ENCODE measurements around the gene BBS5. TPM values are rescaled to one million over a fixed set of nuclear protein-coding genes. Genes with fewer than 3 reads are reported as not detected.

The BBS5 gene
- total RNA-seq, 1 experiment from 2014 or later, result 0.55 TPM

- Histone ChIP-seq H3K4me2 (ENCODE audit: insufficient read depth, insufficient read length, low read length) (no peak overlapping the region), H2AFZ (ENCODE audit: low read length) (peak overlapping the region; percentile 29), H3K9me3 (ENCODE audit: control insufficient read depth, low read depth, low read length) (no peaks in the 10 kb centered on the region), H3K23me2 (ENCODE audit: insufficient read length, low read depth, low read length, poor library complexity, severe bottlenecking) (no peaks in the 10 kb centered on the region), H4K20me1 (ENCODE audit: control insufficient read depth, insufficient read depth, insufficient read length) (no peaks in the 10 kb centered on the region), H3K27ac (ENCODE audit: insufficient read length, low read depth, low read length) (no peak overlapping the region), H2BK20ac (ENCODE audit: low read depth, low read length, poor library complexity, severe bottlenecking) (no peak overlapping the region), H2BK120ac (ENCODE audit: low read depth, low read length, poor library complexity, severe bottlenecking) (no peak overlapping the region), H3K79me1 (ENCODE audit: insufficient read depth, low read depth, low read length, poor library complexity, severe bottlenecking) (no peaks in the 10 kb centered on the region), H3K18ac (ENCODE audit: insufficient read length, low read depth, low read length) (no peak overlapping the region), H3K79me2 (ENCODE audit: insufficient read depth, low read length) (no peaks in the 10 kb centered on the region), H3K27me3 (ENCODE audit: insufficient read depth, low read length) (no peaks in the 10 kb centered on the region; the same call in 1 of the 2 replicates), H3K14ac (ENCODE audit: insufficient read depth, low read length) (no peak overlapping the region), H3K56ac (ENCODE audit: insufficient read length, low read depth, low read length) (no peak overlapping the region), H2BK5ac (ENCODE audit: insufficient read length, low read length) (no peak overlapping the region), H2BK15ac (ENCODE audit: low read depth, low read length) (no peak overlapping the region), H3K9ac (ENCODE audit: extremely low read depth, insufficient read length, low read length) (no peak overlapping the region), H3K4ac (ENCODE audit: low read depth, low read length) (no peak overlapping the region), H3K4me1 (ENCODE audit: insufficient read depth, low read length) (no peaks in the 10 kb centered on the region), H3T11ph (ENCODE audit: low read length) (no peak overlapping the region), H4K91ac (ENCODE audit: insufficient read length, low read depth, low read length) (no peak overlapping the region), H4K8ac (replicated peaks; ENCODE audit: insufficient read length, low read depth, low read length) (no peak overlapping the region), H2AK5ac (ENCODE audit: insufficient read length, low read length) (no peak overlapping the region), H4K5ac (ENCODE audit: insufficient read length, low read depth, low read length) (no peak overlapping the region), H2BK12ac (ENCODE audit: insufficient read length, low read depth, low read length) (no peak overlapping the region), H3K23ac (ENCODE audit: insufficient read length, low read depth, low read length) (no peak overlapping the region)
- no peak overlapping the region for H3K4me3 Mint-ChIP-seq
- no peaks in the 10 kb centered on the region for H3K27me3 Mint-ChIP-seq (ENCODE audit: low read depth)
- WGBS (ENCODE audit: extremely low coverage, insufficient read length, low lambda C conversion rate), result no CpG with 5 or more reads among the region's 4 CpGs
- H3K27ac Mint-ChIP-seq, result peak overlapping the region in 1 of 3 experiments; percentile 11; a peak in 1 of 7 replicates
- DNase-seq, result no peak
- no peaks in the 10 kb centered on the region for H3K9me3 Mint-ChIP-seq
- TF ChIP-seq CTCF (conservative IDR thresholded peaks at IDR 0.05), result no peak
- no peaks in the 10 kb centered on the region for H3K36me3 Mint-ChIP-seq (ENCODE audit: insufficient read depth in 1 of 3, low read depth in 3 of 3)
- no peaks in the 10 kb centered on the region for H3K4me1 Mint-ChIP-seq
Measured at GRCh38 chr2:169462896-169463695, 16.2 kb upstream of the BBS5 start.
